HG02885 (cell line): ENCODE measurements around the gene XKR3.
A peak's percentile ranks its signal among the peaks of the same experiment; 100 is the strongest.
"Not testable (repeated sequence)": the region's sequence is repeated elsewhere in the genome, so short reads cannot be mapped to it uniquely, and the experiment has no call there.

Experiments
- ATAC-seq: cut with Tn5 transposase; IDR thresholded peaks from one replicate; pipeline ENCODE4 v1.9.1; 2021; ENCODE audit warnings: mild to moderate bottlenecking; ENCODE audit not compliant: unreplicated experiment, poor library complexity

The XKR3 gene

DNA sequence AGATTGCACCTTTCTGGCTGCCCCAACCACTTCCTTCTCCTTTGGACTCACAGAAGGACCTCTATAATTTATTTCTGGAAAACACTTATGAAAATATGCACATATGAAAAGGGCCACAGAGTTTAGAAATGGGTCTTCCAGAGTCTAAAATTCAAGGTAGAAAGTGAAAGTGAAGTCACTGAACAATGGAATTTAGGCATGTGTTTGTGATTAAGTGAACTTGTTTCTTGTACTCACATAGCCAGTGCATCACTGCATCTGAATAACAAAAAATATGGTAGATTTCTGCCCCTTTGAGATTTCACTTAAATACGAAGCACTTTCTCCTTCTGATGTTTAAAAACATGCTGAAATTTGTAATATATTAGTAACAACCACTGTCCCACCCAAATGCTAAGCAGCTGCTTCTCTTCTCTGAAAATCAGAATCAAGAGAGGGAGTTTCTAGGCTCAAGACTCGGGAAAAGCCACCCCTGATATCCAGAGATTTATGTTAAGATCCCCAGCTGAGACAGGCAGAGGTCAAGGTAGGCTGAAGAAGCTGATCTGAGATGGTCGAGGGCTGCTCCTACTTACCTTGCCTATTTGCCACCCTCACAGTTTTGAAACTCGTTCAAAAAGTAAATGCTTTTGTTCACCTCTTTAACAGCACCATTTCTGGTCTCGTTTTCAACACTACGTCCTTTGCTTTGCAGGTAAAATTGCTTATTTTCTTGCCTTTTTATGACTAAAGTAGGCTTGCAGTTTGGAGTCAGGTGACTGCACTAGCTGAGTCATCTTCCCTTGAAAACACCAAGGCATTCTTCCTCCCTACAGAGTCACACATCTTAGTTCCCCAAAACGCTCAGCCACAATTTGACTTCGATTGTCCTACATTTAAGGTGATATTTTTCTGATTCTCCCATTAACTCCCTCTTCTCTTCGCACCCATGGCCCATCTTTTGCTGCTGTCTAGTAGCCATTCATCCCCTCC is at the start of gene XKR3:
Gene XKR3, minus strand, starts transcription at position 696 of the 972 bp plus-strand sequence. CDS start 17,338 bp downstream, outside the sequence.
- ATAC-seq, result peak; percentile 74

GRCh38 chr22:16869640-16870039 is 44.4 kb upstream of the XKR3 start:
- not testable (repeated sequence) for ATAC-seq

- no peak for ATAC-seq
These were observed 41.0 kb upstream of the XKR3 start for GRCh38 chr22:16866167-16866566.

DNA sequence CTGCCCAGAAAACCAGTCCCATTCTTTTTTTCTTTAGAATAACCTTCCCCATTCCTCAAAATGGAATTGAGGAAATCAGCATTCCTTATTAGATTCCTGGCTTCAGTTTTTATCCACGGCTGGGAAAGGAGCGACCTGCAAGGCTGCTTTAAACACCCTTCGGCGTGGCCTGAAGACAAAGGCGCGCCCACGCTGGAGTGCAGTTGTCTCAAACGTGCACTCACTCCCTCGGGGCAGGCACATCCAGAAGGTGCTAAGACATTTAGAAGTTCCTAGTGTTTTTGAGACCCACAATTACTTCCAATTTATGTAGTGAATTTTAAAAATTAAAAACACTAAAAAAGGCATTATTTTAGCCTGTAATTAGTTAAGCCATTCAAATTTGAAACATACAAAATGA is 31.6 kb upstream of the XKR3 start:
- ATAC-seq, result not testable (repeated sequence)

GRCh38 chr22:16854631-16855030 is 29.4 kb upstream of the XKR3 start:
- no peak for ATAC-seq

DNA sequence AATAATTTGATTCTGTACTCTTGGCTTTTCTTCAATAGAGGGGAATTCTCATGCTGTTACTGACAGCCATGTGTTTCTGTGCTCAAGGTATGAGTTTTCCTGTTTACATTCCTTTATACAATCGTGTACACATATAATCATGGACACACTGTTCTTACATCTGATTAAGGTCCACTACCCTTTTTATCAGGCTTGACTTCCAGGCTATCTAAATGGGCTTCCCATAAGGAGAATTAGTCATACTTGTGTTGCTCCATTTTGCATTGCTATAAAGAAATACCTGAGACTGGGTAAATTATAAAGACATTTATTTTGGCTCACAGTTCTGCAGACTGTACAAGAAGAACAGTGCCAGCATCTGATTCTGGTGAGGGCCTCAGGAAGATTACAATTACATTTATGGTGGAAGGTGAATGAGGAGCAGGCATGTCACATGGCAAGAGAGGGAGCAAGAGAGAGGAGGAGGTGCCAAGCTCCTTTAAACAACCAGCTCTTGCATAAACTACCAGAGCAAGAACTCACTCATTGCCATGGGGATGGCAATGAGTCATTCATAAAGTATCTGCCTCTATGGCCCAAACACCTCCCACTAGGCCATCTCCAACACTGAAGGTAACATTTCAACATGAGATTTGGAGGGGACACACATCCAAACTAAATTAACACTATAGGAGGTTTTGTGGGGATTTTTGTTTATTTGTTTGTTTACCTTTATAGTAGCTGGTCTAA is 26.2 kb upstream of the XKR3 start:
- ATAC-seq, result not testable (repeated sequence)

DNA sequence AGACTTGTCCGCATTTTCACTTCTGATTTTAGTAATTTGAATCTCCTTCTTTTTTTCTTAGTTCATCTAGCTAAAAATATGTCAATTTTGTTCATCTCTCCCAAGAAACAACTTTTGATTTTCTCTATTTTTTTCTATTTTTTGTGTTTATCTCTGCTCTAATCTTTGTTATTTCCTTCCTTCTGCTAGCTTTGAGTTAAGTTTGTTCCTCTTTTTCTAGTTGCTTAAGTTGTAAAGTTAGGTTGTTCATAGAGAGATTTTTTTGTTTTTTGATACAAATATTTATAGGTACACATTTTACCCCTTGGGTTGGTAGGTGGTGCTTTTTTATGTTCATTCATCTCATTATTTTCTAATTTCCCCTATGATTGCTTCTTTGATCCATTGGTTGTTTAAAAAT is 22.1 kb upstream of the XKR3 start:
- ATAC-seq, result no peak

GRCh38 chr22:16845881-16846280 is 20.7 kb upstream of the XKR3 start:
- no peak for ATAC-seq

DNA sequence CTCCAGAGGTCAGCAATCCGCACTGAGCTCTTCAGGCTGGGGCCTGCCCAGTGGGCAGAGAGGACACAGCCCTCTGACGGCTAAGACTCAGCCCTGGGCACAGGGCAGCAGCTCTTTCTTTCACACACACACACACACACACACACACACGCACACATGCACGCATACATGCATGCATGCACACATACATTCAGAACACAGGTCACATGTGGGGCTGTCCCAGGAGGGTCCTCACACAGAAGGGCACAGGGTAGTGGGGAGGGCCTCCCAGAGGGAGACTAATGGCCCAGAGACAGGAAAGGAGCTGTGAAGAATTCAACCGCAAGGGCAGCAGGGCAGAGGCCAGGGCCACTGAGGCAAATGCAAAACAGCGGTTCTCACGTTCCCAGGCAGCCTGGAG is 20.3 kb upstream of the XKR3 start:
- ATAC-seq, result no peak

DNA sequence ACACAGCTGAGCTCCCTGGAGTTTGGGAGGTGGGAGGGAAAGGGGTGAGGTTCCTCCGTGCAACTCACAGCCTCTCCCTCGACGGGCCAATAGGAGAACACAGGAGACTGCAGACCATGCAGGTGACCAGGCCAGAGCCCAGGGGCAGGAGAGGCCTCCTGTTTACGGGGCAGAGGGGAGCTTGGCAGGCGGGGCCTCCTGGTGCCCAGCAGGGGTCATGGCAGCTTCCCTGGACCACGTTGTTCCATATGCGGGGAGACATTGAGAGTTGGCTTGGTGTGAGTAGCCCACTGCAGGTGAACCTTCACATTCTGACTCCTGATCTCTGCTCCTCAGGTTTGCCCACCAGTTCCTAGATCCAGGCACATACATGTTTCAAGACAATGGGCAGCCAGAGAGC is 19.3 kb upstream of the XKR3 start:
- ATAC-seq, result no peak

DNA sequence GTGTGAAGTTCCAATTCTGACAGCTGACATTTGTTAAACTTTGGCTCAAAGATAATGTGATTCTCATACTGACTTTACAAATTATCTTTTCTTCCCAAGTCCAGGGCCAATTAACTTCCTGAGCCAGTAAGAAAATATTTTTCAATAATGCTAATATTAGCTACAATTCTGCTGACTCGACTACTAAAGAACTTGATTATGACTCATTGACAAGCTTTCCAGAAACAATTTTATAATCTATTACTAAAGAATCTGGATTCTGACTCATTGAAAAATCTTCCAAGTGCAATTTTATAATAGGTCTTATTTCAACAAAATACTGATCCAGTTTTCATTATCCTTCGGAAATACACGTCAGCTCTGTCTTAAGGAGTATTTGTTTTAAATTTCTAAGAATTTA is 12.9 kb upstream of the XKR3 start:
- ATAC-seq, result no peak

GRCh38 chr22:16834971-16835370 is 9.8 kb upstream of the XKR3 start:
- ATAC-seq, result no peak

DNA sequence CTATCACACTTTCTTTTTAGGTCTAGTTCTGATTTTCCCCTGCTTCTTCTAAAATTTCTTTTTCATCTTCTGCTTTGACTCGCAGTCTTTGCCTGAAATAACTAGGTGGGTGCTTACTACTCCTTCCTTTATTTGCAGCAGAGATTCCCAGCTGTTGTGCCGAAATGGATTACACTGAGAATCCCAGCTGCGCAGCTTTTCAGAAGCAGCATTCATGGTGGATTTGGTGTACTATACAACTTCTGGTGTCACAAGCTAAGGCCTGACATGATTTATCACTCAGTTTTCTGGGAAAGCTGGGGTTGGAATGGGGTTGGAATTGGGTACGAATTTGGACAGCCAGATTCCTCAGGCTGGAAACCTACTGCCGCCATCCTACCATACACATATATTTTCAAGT is 6.0 kb upstream of the XKR3 start:
- ATAC-seq, result no peak

- ATAC-seq, result no peak
These were observed 4.8 kb upstream of the XKR3 start for GRCh38 chr22:16829985-16830384.

DNA sequence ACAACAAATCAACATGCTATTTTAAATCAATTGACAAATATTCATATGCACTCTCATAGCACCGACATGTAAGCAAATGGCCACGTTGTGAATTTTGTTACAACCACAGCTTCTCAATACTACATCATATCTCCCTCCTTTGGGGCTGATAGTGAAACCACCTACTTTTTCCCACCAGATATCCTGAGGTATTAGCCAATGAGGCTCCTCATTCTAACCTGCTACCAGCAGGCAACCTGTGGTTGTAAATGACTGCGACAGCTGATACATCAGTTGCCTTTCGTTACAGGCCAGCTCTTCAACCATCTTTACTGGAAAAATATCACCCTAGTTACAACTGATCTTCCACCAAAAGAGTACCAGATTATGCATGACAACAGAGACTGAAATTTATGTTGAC is 3.7 kb upstream of the XKR3 start:
- ATAC-seq, result no peak

DNA sequence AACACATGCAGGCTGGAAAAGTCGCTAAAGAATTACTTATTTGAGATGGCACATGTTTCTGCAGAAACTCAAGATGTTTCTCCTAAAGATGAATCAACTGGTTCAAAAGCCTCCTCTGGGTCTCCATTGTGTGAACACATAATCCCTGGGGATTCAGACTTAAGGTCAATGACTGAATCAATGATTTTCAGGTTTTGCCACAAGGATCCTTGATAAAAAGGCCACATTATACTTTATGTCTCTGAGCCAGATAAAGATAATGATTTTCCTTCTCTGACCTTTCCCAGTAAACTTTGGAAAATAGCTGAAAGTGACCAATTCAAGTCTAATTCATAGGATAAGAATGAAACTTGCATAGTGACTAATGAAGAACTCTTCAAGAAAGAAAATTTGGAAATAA is 2.3 kb upstream of the XKR3 start:
- ATAC-seq, result no peak

- no peak for ATAC-seq
These were observed 6.0 kb downstream of the XKR3 start for GRCh38 chr22:16819249-16819648.

DNA sequence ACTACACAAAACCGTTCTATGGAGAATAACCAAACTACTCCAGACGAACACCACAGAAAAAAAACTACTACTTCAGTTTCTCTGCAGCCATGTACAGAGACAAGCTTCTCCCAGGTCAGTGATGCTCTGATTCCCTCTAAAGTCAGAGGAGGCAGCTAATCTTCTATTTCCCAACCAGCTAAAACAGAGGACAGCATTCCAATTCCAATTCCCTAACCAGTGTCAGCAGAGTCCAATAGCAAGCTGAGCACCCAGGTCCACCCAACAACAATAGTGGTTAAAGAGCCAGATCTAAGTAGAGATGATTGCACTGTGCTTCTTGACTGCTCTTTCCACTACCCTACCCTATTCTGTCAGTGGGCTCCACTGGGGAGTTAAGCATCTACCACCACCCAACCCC is 6.7 kb downstream of the XKR3 start:
- ATAC-seq, result no peak

DNA sequence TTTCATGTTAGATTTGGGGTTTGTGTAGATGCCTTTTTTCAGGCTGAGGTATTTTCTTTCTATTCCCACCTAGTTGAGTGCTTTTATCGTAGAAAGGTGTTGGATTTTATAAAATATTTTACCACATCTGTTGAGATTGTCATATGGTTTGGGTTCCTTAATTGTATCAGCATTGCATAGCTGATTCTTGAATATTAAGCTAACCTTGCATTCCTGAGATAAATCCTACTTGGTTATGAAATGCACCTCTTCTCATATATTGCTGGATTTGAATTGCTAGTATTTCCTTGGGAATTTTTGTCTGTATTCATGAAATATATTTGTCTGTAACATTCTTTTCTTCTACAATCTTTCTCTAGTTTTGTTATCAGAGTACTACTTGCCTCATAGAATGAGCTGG is 10.1 kb downstream of the XKR3 start:
- no peak for ATAC-seq

DNA sequence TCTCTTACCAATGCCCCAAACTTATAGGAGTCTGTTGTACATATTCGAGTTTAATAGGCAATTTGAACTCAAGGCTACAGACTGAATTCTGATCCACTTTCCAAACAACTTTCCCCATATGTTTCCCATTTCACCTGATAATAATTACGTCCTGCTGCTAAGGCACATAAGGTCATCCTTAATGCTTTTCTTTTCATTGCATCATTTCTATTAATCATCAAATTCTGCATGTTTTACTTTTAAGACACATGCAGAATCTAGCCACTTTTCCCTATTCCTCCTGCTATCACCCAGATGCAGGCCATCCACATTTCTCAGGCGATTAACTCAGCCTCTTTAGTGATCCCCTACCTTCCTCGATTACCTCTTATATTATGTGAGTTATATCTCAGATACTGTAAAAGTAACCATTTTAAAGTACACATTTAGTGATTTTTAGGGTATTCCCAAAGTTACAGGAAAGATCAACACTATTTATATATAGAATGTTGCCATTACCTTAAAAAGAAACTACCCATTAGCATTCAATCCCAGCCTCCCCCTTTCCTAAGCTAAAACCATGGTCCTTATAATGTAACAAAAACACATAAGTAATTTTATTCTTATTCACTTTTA is 14.9 kb downstream of the XKR3 start:
- ATAC-seq, result no peak

- no peak for ATAC-seq
These were observed 16.5 kb downstream of the XKR3 start for GRCh38 chr22:16808744-16809143.
